ENCODE data around the gene TGFBR3L. TPM values are rescaled to one million over a fixed set of nuclear protein-coding genes. Genes with fewer than 3 reads are reported as not detected.

The TGFBR3L gene
- total RNA-seq, 4 donors from 2014 or later: not detected

- peaks cover 0 to 51% (median 6%) of the 10 kb centered on the region in 4 donors for H3K4me1 ChIP-seq
- WGBS, 2 donors: 91 to 92% methylated on average over 13 of the region's 13 CpGs
- H3K36me3 ChIP-seq: peaks cover 0 to 54% (median 23%) of the 10 kb centered on the region in 3 donors
These were observed 26.2 kb downstream of the TGFBR3L start for GRCh38 chr19:7940841-7941240.

GRCh38 chr19:7941895-7942596 is 27.4 kb downstream of the TGFBR3L start:
- peaks cover 0 to 51% (median 6%) of the 10 kb centered on the region in 4 donors for H3K4me1 ChIP-seq

More at GRCh38 chr19:7940841-7941240, 26.2 kb downstream of the TGFBR3L start:
- H3K4me3 ChIP-seq: no peak overlapping the region
- H3K27ac ChIP-seq: no peak overlapping the region
- no peak for DNase-seq (ENCODE audit: low spot score in 2 of 2)
- H3K27me3 ChIP-seq: no peaks in the 10 kb centered on the region
- H3K9me3 ChIP-seq: no peaks in the 10 kb centered on the region
- TF ChIP-seq EP300 (IDR thresholded peaks at IDR 0.05): no peak
- TF ChIP-seq POLR2A (IDR thresholded peaks at IDR 0.05): no peak
- TF ChIP-seq CTCF (IDR thresholded peaks at IDR 0.05): no peak

GRCh38 chr19:7942981-7943443 is 28.4 kb downstream of the TGFBR3L start:
- DNase-seq (ENCODE audit: low spot score in 2 of 2): no peak
- peak overlapping the region; percentile 95 to 99 (median 98) for H3K27ac ChIP-seq
- 5 to 7% methylated on average over 33 of the region's 33 CpGs for WGBS, 2 donors
- H3K4me1 ChIP-seq: peaks cover 0 to 51% (median 6%) of the 10 kb centered on the region in 4 donors
- TF ChIP-seq CTCF (IDR thresholded peaks at IDR 0.05) (no peak), POLR2A (IDR thresholded peaks at IDR 0.05) (no peak), EP300 (IDR thresholded peaks at IDR 0.05) (no peak)
- peaks cover 0 to 33% (median 7%) of the 10 kb centered on the region in 3 donors for H3K36me3 ChIP-seq
- H3K9me3 ChIP-seq: no peaks in the 10 kb centered on the region
- H3K27me3 ChIP-seq: no peaks in the 10 kb centered on the region
- H3K4me3 ChIP-seq: peak overlapping the region; percentile 69 to 86 (median 84)

More at GRCh38 chr19:7941895-7942596, 27.4 kb downstream of the TGFBR3L start:
- Histone ChIP-seq H3K27me3 (no peaks in the 10 kb centered on the region), H3K9me3 (no peaks in the 10 kb centered on the region), H3K27ac (peak overlapping the region in 1 of 4 donors; percentile 99), H3K36me3 (peaks cover 0 to 42% (median 13%) of the 10 kb centered on the region in 3 donors), H3K4me3 (peak overlapping the region in 1 of 4 donors; percentile 83)
- no peak for DNase-seq (ENCODE audit: low spot score in 2 of 2)
- TF ChIP-seq EP300 (IDR thresholded peaks at IDR 0.05) (no peak), POLR2A (IDR thresholded peaks at IDR 0.05) (no peak), CTCF (IDR thresholded peaks at IDR 0.05) (no peak)
- WGBS, 2 donors: 87 to 88% methylated on average over 19 of the region's 19 CpGs

GRCh38 chr19:7943444-7944176 is 29.0 kb downstream of the TGFBR3L start, which contains the start of gene TIMM44:
Gene TIMM44, minus strand, starts transcription at chr19:7943666. Its CDS starts 15 bp downstream, at chr19:7943651.
- WGBS, 2 donors: 0% methylated on average over 54 to 55 of the region's 56 CpGs
- Histone ChIP-seq H3K4me1 (peaks cover 0 to 47% (median 6%) of the 10 kb centered on the region in 4 donors), H3K27me3 (no peaks in the 10 kb centered on the region), H3K9me3 (no peaks in the 10 kb centered on the region), H3K4me3 (peak within 1 kb of the TSS; percentile 69 to 86 (median 84)), H3K36me3 (peaks cover 0 to 27% (median 7%) of the 10 kb centered on the region in 3 donors), H3K27ac (peak within 1 kb of the TSS; percentile 95 to 99 (median 98))
- peak; percentile 97 to 98 for DNase-seq (ENCODE audit: low spot score in 2 of 2)
- TF ChIP-seq CTCF (IDR thresholded peaks at IDR 0.05): no peak
- TF ChIP-seq EP300 (IDR thresholded peaks at IDR 0.05): peak; percentile 96 to 98
- TF ChIP-seq POLR2A (IDR thresholded peaks at IDR 0.05): peak; percentile 29 to 76

Measured in tibial nerve (tissue), 4 donors.